Measurements from ENCODE around the gene ZBTB8OS.

- TF ChIP-seq POLR2AphosphoS5 (IDR thresholded peaks at IDR 0.05; ENCODE audit: borderline replicate concordance, low read depth, low read length) (peak; percentile 87), EZH2 (IDR thresholded peaks at IDR 0.05) (no peak)
Observed at GRCh38 chr1:32650752-32651460, 556 bp upstream of the ZBTB8OS start, which contains the start of gene RBBP4.

All from SK-N-MC (cell line).